Upper lobe of right lung (tissue), 1 donor: ENCODE measurements around the gene PEMT. TPM values are rescaled to one million over a fixed set of nuclear protein-coding genes. Genes with fewer than 3 reads are reported as not detected.

ENCODE experiments used
- ATAC-seq: fragments of 200-7000 bp; cut with Tn5 transposase; one replicate; pipeline ENCODE4 v1.9.1; 2020; ENCODE audit warnings: mild to moderate bottlenecking, moderate library complexity
- DNase-seq: peaks from one replicate; pipeline ENCODE4 v3.0.0-alpha.2; 2020
- H3K27ac ChIP-seq: fragments of 200-600 bp; one replicate; pipeline ENCODE4 v1.8.0; 2022
- H3K27me3 ChIP-seq: fragments of 200-600 bp; one replicate; pipeline ENCODE4 v1.8.0; 2022; ENCODE audit warnings: mild to moderate bottlenecking
- H3K36me3 ChIP-seq: fragments of 200-600 bp; one replicate; pipeline ENCODE4 v1.8.0; 2022
- H3K4me1 ChIP-seq: fragments of 200-600 bp; one replicate; pipeline ENCODE4 v1.8.0; 2022
- H3K4me3 ChIP-seq: fragments of 200-600 bp; one replicate; pipeline ENCODE4 v1.8.0; 2022; ENCODE audit warnings: mild to moderate bottlenecking
- H3K9me3 ChIP-seq: fragments of 200-600 bp; one replicate; pipeline ENCODE4 v1.8.0; 2022
- intact Hi-C: fragments of 100-400 bp; cut with DNase I; formaldehyde crosslinking; loops from one replicate; pipeline ENCODE4 v1.11.0; 2022
- total RNA-seq: library from RNA; stranded (reverse); fragmentation: NEBNext Ultra II Directional; extraction: Animal tissue kit (Norgen Biotek cat#: 25700); gene quantifications from one replicate; pipeline ENCODE4 v1.2.1, GENCODE V29; 2021
- TF ChIP-seq, protein P1 (sequence below): fragments of 200-600 bp; IDR thresholded peaks from one replicate; pipeline ENCODE4 v1.8.0; 2022; ENCODE audit warnings: antibody characterized with exemption
- donor health status: DM: no; HTN: yes; CAD: no; lungs with severe emphysema.

Gene PEMT
- total RNA-seq, 1 donor from 2014 or later = 29.6 TPM

DNA sequence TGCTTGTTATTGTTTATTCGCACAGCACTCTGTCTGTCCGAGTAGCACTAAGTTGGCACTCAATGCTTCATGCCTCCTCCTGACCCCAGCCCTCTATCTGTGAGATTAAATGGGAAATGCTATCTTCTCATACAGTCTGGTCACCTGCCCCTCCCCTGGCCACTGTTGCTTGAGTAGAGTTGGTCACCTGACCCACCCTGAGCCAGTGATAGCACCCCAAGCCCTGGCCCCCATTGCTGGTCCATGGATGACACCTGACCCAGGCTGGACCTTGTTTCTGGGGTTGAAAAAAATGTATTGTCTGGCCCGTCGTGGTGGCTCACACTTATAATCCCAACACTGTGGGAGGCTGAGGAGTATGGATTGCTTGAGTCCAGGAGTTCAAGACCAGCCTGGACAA lies 8.5 kb upstream of the PEMT start:
- peaks cover 3% of the 10 kb centered on the region for H3K4me1 ChIP-seq
- ATAC-seq (no peak), DNase-seq (no peak)
- H3K27me3 ChIP-seq = no peaks in the 10 kb centered on the region
- no peak overlapping the region for H3K27ac ChIP-seq
- no peak overlapping the region for H3K4me3 ChIP-seq
- intact Hi-C loops = no loop called here
- H3K36me3 ChIP-seq = no peaks in the 10 kb centered on the region
- H3K9me3 ChIP-seq = no peaks in the 10 kb centered on the region
- TF ChIP-seq, protein P1, sequence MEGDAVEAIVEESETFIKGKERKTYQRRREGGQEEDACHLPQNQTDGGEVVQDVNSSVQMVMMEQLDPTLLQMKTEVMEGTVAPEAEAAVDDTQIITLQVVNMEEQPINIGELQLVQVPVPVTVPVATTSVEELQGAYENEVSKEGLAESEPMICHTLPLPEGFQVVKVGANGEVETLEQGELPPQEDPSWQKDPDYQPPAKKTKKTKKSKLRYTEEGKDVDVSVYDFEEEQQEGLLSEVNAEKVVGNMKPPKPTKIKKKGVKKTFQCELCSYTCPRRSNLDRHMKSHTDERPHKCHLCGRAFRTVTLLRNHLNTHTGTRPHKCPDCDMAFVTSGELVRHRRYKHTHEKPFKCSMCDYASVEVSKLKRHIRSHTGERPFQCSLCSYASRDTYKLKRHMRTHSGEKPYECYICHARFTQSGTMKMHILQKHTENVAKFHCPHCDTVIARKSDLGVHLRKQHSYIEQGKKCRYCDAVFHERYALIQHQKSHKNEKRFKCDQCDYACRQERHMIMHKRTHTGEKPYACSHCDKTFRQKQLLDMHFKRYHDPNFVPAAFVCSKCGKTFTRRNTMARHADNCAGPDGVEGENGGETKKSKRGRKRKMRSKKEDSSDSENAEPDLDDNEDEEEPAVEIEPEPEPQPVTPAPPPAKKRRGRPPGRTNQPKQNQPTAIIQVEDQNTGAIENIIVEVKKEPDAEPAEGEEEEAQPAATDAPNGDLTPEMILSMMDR = no peak

DNA sequence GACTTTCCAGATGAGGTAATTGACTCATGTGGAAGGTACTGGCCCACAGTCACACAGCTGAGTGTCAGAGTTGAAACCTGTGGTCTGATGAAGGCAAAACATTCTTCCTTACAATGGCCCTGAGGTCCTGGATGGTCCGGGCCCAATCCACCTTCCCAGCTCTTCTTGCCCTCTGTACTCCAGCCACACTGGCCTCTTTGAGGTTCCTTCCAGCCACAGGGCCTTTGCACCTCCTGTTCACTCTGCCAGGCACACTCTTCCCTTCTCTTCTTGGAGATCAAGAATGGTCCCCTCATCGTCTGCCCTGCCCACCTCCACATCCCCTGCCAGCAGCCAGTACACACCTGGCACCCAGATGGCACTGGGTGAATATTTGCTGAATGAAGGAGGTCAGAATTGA lies 6.5 kb upstream of the PEMT start:
- Histone ChIP-seq H3K36me3 (no peaks in the 10 kb centered on the region), H3K4me1 (peaks cover 2% of the 10 kb centered on the region), H3K27me3 (no peaks in the 10 kb centered on the region), H3K9me3 (no peaks in the 10 kb centered on the region), H3K4me3 (no peak overlapping the region), H3K27ac (no peak overlapping the region)
- TF ChIP-seq, protein P1 = no peak
- ATAC-seq = no peak
- intact Hi-C loops = no loop called here
- DNase-seq = no peak

DNA sequence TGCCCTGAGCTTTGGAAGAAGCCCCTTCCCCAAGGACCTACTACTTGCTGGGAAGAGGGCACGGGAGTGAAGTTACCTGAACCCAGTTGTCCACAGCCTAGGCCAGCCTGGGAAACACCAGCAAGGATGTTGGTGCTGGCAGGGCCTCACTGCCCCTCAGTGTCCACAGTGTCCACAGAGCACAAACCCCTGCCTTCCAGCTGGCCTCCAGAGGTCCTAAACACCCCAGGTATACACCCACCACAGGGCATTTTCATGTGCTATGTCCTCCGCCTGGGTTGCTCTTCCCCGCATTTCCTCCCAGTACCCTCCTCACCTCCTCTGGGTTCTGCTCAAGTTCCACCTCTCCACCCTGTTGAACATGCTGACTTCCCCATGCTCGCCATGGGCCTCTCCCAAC lies 4.2 kb upstream of the PEMT start:
- no peaks in the 10 kb centered on the region for H3K9me3 ChIP-seq
- ATAC-seq (no peak), DNase-seq (no peak)
- intact Hi-C loops = no loop called here
- H3K4me1 ChIP-seq = peaks cover 12% of the 10 kb centered on the region
- H3K27ac ChIP-seq = no peak overlapping the region
- TF ChIP-seq, protein P1 = no peak
- H3K36me3 ChIP-seq = no peaks in the 10 kb centered on the region
- no peak overlapping the region for H3K4me3 ChIP-seq
- H3K27me3 ChIP-seq = no peaks in the 10 kb centered on the region

DNA sequence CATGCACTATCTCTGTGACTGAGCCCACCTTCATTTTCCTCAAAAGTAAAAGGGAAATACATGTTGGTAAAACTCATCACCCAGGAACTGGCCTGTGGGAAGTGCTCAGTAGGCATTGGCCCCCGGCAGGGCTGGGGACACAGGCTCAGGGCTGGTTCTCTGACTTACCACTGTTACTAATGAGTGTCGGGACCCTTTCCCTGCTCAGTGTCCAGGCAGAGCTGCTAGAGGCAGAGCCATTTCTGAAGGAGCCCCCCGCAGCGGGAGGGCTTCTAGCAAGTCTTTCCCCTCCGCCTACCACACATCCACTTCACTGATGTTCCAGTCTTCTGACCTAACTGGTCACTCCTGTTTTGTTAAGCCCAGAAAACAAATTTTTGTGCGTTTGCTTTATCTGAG lies 1.7 kb upstream of the PEMT start:
- DNase-seq = no peak
- ATAC-seq = no peak
- H3K4me1 ChIP-seq = peaks cover 26% of the 10 kb centered on the region
- H3K36me3 ChIP-seq = no peaks in the 10 kb centered on the region
- intact Hi-C loops = no loop called here
- H3K9me3 ChIP-seq = no peaks in the 10 kb centered on the region
- TF ChIP-seq, protein P1 = no peak
- H3K27ac ChIP-seq = peak overlapping the region; percentile 94
- no peak overlapping the region for H3K4me3 ChIP-seq
- H3K27me3 ChIP-seq = no peaks in the 10 kb centered on the region

DNA sequence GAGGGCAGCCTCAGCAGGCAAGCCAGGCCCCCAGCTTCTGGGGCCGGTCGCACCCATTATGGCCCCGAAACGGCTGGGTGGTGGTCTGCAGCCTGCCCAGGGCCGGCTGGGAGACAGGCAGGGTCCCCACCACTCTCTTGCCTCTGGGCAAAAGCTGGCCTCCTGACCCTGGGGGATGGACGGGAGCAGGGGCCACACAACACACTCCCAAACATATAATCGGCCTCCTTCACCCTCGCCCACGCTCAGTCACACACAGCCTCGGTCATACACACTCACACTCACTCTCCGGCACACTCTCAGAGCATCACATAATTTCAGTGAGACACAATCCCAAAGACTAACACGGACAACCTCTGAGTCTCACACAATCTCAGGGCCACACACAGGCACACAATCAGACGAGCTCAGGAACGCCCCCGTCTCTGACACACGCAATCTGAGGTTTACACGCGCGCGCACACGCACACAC lies 589 bp downstream of the PEMT start:
- Histone ChIP-seq H3K9me3 (no peaks in the 10 kb centered on the region), H3K4me3 (peak overlapping the region; percentile 93), H3K27ac (peak overlapping the region; percentile 94), H3K27me3 (no peaks in the 10 kb centered on the region), H3K36me3 (no peaks in the 10 kb centered on the region), H3K4me1 (peaks cover 33% of the 10 kb centered on the region)
- ATAC-seq (no peak), DNase-seq (no peak)
- TF ChIP-seq, protein P1 = no peak
- intact Hi-C loops = no loop called here

DNA sequence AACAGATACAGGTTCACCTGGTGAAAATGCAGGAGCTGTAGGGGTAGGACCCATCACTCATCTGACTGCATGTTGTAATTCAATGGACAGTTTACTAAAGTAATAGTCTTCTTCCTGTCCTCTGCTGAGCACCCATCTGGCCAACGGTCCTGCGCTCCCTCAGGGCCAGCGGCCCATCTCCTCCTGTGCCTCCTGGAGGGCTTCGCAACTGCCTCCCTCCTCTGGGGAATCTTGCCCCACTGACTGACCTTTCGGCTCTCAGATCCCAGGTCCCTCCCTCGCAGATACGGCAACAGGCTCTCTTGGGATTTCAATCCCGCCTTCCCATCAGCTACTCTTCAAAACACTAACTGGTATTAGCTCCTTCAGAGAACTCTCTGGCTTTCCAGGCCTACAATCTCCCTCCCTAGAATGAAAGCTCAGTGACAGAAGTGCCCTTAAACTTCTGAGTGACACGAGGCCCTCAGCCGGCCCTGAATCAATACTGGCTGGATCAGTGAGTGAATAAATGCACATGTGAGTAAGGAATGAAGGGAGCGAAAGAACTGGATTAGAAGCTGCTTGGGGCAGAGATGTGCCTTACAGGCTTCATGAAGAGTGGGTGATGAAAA lies 1.3 kb downstream of the PEMT start:
- no peak for DNase-seq
- H3K4me3 ChIP-seq = peak overlapping the region; percentile 93

More for the DNA sequence above, 1.3 kb downstream of the PEMT start:
- no peaks in the 10 kb centered on the region for H3K36me3 ChIP-seq
- no peaks in the 10 kb centered on the region for H3K27me3 ChIP-seq
- TF ChIP-seq, protein P1 = no peak
- peaks cover 33% of the 10 kb centered on the region for H3K4me1 ChIP-seq
- H3K27ac ChIP-seq = peak overlapping the region; percentile 94
- ATAC-seq = no peak
- intact Hi-C loops = no loop called here
- no peaks in the 10 kb centered on the region for H3K9me3 ChIP-seq
